Activated T-helper 1 cell treated with anti-CD3 and anti-CD28 coated beads, Interleukin-12 subunit alpha, Interleukin-12 subunit beta, Interleukin-2, Interleukin-4 antibody, amounts not matched to agents 30 ng/mL and 10 ng/mL and 1 ng/mL, durations not matched to agents 14 hours and 24 hours and 36 hours (primary cell): ENCODE data around the gene APP. TPM values are rescaled to one million over a fixed set of nuclear protein-coding genes. Genes with fewer than 3 reads are reported as not detected.

Source experiments
- DNase-seq: peaks from one replicate; pipeline ENCODE4 v3.0.0; 2021; ENCODE audit warnings: low spot score
- H3K27ac Mint-ChIP-seq: one replicate; pipeline ENCODE4 v1.8.0; 2021; ENCODE audit warnings: mild to moderate bottlenecking, mixed read lengths
- H3K27me3 Mint-ChIP-seq: one replicate; pipeline ENCODE4 v1.8.0; 2022; ENCODE audit warnings: mild to moderate bottlenecking, moderate library complexity, mixed read lengths; ENCODE audit not compliant: insufficient read depth
- H3K36me3 Mint-ChIP-seq: one replicate; pipeline ENCODE4 v1.8.0; 2021; ENCODE audit warnings: low read depth, mixed read lengths
- H3K4me1 Mint-ChIP-seq: one replicate; pipeline ENCODE4 v1.8.0; 2021; ENCODE audit warnings: low read depth, mixed read lengths
- H3K4me3 Mint-ChIP-seq: one replicate; pipeline ENCODE4 v1.8.0; 2021; ENCODE audit warnings: mild to moderate bottlenecking, moderate library complexity, mixed read lengths
- H3K9me3 Mint-ChIP-seq: one replicate; pipeline ENCODE4 v1.8.0; 2021; ENCODE audit warnings: mixed read lengths
- intact Hi-C: fragments of 100-400 bp; cut with micrococcal nuclease; formaldehyde crosslinking; loops from one replicate; pipeline ENCODE4 v1.15.1; 2024
- total RNA-seq: library from RNA; stranded (reverse); gene quantifications from 2 replicates; pipeline ENCODE4 v1.2.3, GENCODE V29; 2022

APP gene
- total RNA-seq, 1 donor from 2014 or later: 66.6 TPM

- H3K27me3 Mint-ChIP-seq: no peaks in the 10 kb centered on the region
- no peaks in the 10 kb centered on the region for H3K4me1 Mint-ChIP-seq
- no peaks in the 10 kb centered on the region for H3K9me3 Mint-ChIP-seq
- H3K4me3 Mint-ChIP-seq: no peak overlapping the region
- intact Hi-C loops: no loop called here
- no peaks in the 10 kb centered on the region for H3K36me3 Mint-ChIP-seq
- no peak for DNase-seq
- H3K27ac Mint-ChIP-seq: no peak overlapping the region
Measured at GRCh38 chr21:26057477-26058170, 112.9 kb downstream of the APP start.

GRCh38 chr21:26055841-26056264 is 114.7 kb downstream of the APP start:
- no peak overlapping the region for H3K27ac Mint-ChIP-seq
- no peaks in the 10 kb centered on the region for H3K4me1 Mint-ChIP-seq

GRCh38 chr21:26055010-26055409 is 115.6 kb downstream of the APP start:
- DNase-seq: no peak
- Mint-ChIP-seq H3K27ac (no peak overlapping the region), H3K36me3 (peaks cover 2% of the 10 kb centered on the region), H3K27me3 (no peaks in the 10 kb centered on the region), H3K9me3 (no peaks in the 10 kb centered on the region), H3K4me1 (no peaks in the 10 kb centered on the region), H3K4me3 (no peak overlapping the region)
- intact Hi-C loops: no loop called here

More at GRCh38 chr21:26055841-26056264, 114.7 kb downstream of the APP start:
- intact Hi-C loops: no loop called here
- no peak for DNase-seq
- no peaks in the 10 kb centered on the region for H3K9me3 Mint-ChIP-seq
- peaks cover 1% of the 10 kb centered on the region for H3K36me3 Mint-ChIP-seq
- H3K27me3 Mint-ChIP-seq: no peaks in the 10 kb centered on the region
- H3K4me3 Mint-ChIP-seq: no peak overlapping the region

- intact Hi-C loops: no loop called here
- H3K4me1 Mint-ChIP-seq: no peaks in the 10 kb centered on the region
- H3K27ac Mint-ChIP-seq: no peak overlapping the region
- H3K4me3 Mint-ChIP-seq: no peak overlapping the region
- H3K27me3 Mint-ChIP-seq: no peaks in the 10 kb centered on the region
- no peaks in the 10 kb centered on the region for H3K9me3 Mint-ChIP-seq
- H3K36me3 Mint-ChIP-seq: peaks cover 5% of the 10 kb centered on the region
- no peak for DNase-seq
Measured at GRCh38 chr21:26052057-26052456, 118.5 kb downstream of the APP start.

GRCh38 chr21:26050857-26051256 is 119.7 kb downstream of the APP start:
- DNase-seq: no peak
- Mint-ChIP-seq H3K4me3 (no peak overlapping the region), H3K4me1 (no peaks in the 10 kb centered on the region), H3K9me3 (no peaks in the 10 kb centered on the region), H3K27me3 (no peaks in the 10 kb centered on the region), H3K36me3 (peaks cover 5% of the 10 kb centered on the region), H3K27ac (no peak overlapping the region)
- intact Hi-C loops: no loop called here

- Mint-ChIP-seq H3K9me3 (no peaks in the 10 kb centered on the region), H3K36me3 (peaks cover 5% of the 10 kb centered on the region), H3K4me3 (no peak overlapping the region), H3K27ac (no peak overlapping the region), H3K27me3 (no peaks in the 10 kb centered on the region), H3K4me1 (no peaks in the 10 kb centered on the region)
- intact Hi-C loops: no loop called here
- no peak for DNase-seq
Measured at GRCh38 chr21:26049803-26050202, 120.8 kb downstream of the APP start.

GRCh38 chr21:26047279-26047967 is 123.1 kb downstream of the APP start:
- H3K27me3 Mint-ChIP-seq: no peaks in the 10 kb centered on the region
- intact Hi-C loops: no loop called here
- H3K27ac Mint-ChIP-seq: no peak overlapping the region
- H3K4me3 Mint-ChIP-seq: no peak overlapping the region
- H3K4me1 Mint-ChIP-seq: no peaks in the 10 kb centered on the region
- no peak for DNase-seq
- no peaks in the 10 kb centered on the region for H3K9me3 Mint-ChIP-seq
- H3K36me3 Mint-ChIP-seq: peaks cover 5% of the 10 kb centered on the region

GRCh38 chr21:26043891-26044290 is 126.7 kb downstream of the APP start:
- Mint-ChIP-seq H3K9me3 (no peaks in the 10 kb centered on the region), H3K27me3 (no peaks in the 10 kb centered on the region), H3K36me3 (no peaks in the 10 kb centered on the region), H3K27ac (no peak overlapping the region), H3K4me1 (no peaks in the 10 kb centered on the region), H3K4me3 (no peak overlapping the region)
- no peak for DNase-seq
- intact Hi-C loops: no loop called here

GRCh38 chr21:26042181-26042876 is 128.2 kb downstream of the APP start:
- Mint-ChIP-seq H3K4me1 (no peaks in the 10 kb centered on the region), H3K27ac (no peak overlapping the region)

GRCh38 chr21:26041431-26042180 is 129.0 kb downstream of the APP start:
- Mint-ChIP-seq H3K4me3 (no peak overlapping the region), H3K27me3 (no peaks in the 10 kb centered on the region)

More at GRCh38 chr21:26042181-26042876, 128.2 kb downstream of the APP start:
- H3K36me3 Mint-ChIP-seq: no peaks in the 10 kb centered on the region
- DNase-seq: no peak
- intact Hi-C loops: no loop called here
- no peaks in the 10 kb centered on the region for H3K9me3 Mint-ChIP-seq
- H3K27me3 Mint-ChIP-seq: no peaks in the 10 kb centered on the region
- H3K4me3 Mint-ChIP-seq: no peak overlapping the region

GRCh38 chr21:26036916-26037315 is 133.7 kb downstream of the APP start:
- no peak overlapping the region for H3K4me3 Mint-ChIP-seq
- no peaks in the 10 kb centered on the region for H3K9me3 Mint-ChIP-seq
- intact Hi-C loops: no loop called here
- peaks cover 1% of the 10 kb centered on the region for H3K36me3 Mint-ChIP-seq
- H3K27me3 Mint-ChIP-seq: no peaks in the 10 kb centered on the region
- peaks cover 9% of the 10 kb centered on the region for H3K4me1 Mint-ChIP-seq
- no peak overlapping the region for H3K27ac Mint-ChIP-seq
- no peak for DNase-seq

More at GRCh38 chr21:26041431-26042180, 129.0 kb downstream of the APP start:
- Mint-ChIP-seq H3K36me3 (no peaks in the 10 kb centered on the region), H3K27ac (no peak overlapping the region), H3K4me1 (no peaks in the 10 kb centered on the region), H3K9me3 (no peaks in the 10 kb centered on the region)
- DNase-seq: no peak
- intact Hi-C loops: no loop called here

- intact Hi-C loops: no loop called here
- no peaks in the 10 kb centered on the region for H3K27me3 Mint-ChIP-seq
- no peaks in the 10 kb centered on the region for H3K9me3 Mint-ChIP-seq
- H3K4me3 Mint-ChIP-seq: no peak overlapping the region
- peaks cover 9% of the 10 kb centered on the region for H3K4me1 Mint-ChIP-seq
- peaks cover 1% of the 10 kb centered on the region for H3K36me3 Mint-ChIP-seq
- no peak for DNase-seq
- H3K27ac Mint-ChIP-seq: no peak overlapping the region
Measured at GRCh38 chr21:26032263-26032662, 138.3 kb downstream of the APP start.
